Esophagus muscularis mucosa (tissue), 4 donors: ENCODE measurements around the gene TENT5C. TPM values are rescaled to one million over a fixed set of nuclear protein-coding genes. Genes with fewer than 3 reads are reported as not detected.

Experiments
- DNase-seq: peaks from one replicate; pipeline ENCODE4 v3.0.0-alpha.2; 2017; ENCODE audit errors: extremely low spot score
- H3K27ac ChIP-seq, 4 donors: fragments of 200-600 bp; sonication (generic); replicated peaks in 1 of 4; 1 replicate in 3 of 4; 2 replicates in 1 of 4; pipeline ENCODE4 v1.5.1; 2016 to 2019; ENCODE audit warnings: mild to moderate bottlenecking in 1 of 4
- H3K27me3 ChIP-seq, 4 donors: fragments of 200-600 bp; sonication (generic); one replicate each; pipeline versions ENCODE4 v1.5.1 to v1.6.0; 2016 to 2019
- H3K36me3 ChIP-seq, 4 donors: fragments of 200-600 bp; sonication (generic); one replicate each; pipeline ENCODE4 v1.5.1; 2016 to 2019
- H3K4me1 ChIP-seq, 4 donors: fragments of 200-600 bp; sonication (generic); one replicate each; pipeline ENCODE4 v1.5.1; 2016 to 2019
- H3K4me3 ChIP-seq, 4 donors: fragments of 200-600 bp; sonication (generic); 1 replicate in 2 of 4; 2 replicates in 2 of 4; pipeline ENCODE4 v1.5.1; 2016 to 2019; ENCODE audit warnings: mild to moderate bottlenecking in 4 of 4, moderate library complexity in 1 of 4
- H3K9me3 ChIP-seq, 4 donors: fragments of 200-600 bp; sonication (generic); 1 replicate in 3 of 4; 2 replicates in 1 of 4; pipeline ENCODE4 v1.5.1; 2016 to 2019
- EP300 ChIP-seq: sonication (generic); formaldehyde crosslinking; IDR thresholded peaks from one replicate; pipeline ENCODE4 v1.6.1; 2017; ENCODE audit warnings: antibody characterized with exemption
- POLR2A ChIP-seq: fragments of 450-650 bp; IDR thresholded peaks from one replicate; pipeline ENCODE4 v1.6.1; 2017; ENCODE audit warnings: antibody characterized with exemption, moderate library complexity, mild to moderate bottlenecking, low read depth
- POLR2AphosphoS5 ChIP-seq, 2 donors: sonication (generic); formaldehyde crosslinking; IDR thresholded peaks; one replicate each; pipeline ENCODE4 v1.6.1; 2017; ENCODE audit warnings: antibody characterized with exemption in 2 of 2
- WGBS: methylation state at CpG from one replicate; pipeline ENCODE4 v1.1.5; 2018; 5-methylcytosine and 5-hydroxymethylcytosine counted together
- intact Hi-C: fragments of 100-400 bp; cut with DNase I; formaldehyde crosslinking; loops from one replicate; pipeline ENCODE4 v1.15.1; 2023
- total RNA-seq, 4 donors: library from RNA; depleted of rRNA; stranded (reverse); fragments of >200 nt; gene quantifications; one replicate each; pipeline versions ENCODE4 v1.1.0 to v1.2.1, GENCODE V29; 2016
- TF ChIP-seq, protein P1 (sequence below), 3 experiments: fragments of 200-600 bp in 2 of 3; fragments of 450-650 bp in 1 of 3; sonication (generic) in 2 of 3; IDR thresholded peaks; one replicate each; pipeline ENCODE4 v1.5.1; 2017 to 2019; ENCODE audit warnings: antibody characterized with exemption in 3 of 3, mild to moderate bottlenecking in 2 of 3, moderate library complexity in 1 of 3

Gene TENT5C
- total RNA-seq, 4 donors from 2014 or later, result 0.92 to 6.8 (median 2.5) TPM

DNA sequence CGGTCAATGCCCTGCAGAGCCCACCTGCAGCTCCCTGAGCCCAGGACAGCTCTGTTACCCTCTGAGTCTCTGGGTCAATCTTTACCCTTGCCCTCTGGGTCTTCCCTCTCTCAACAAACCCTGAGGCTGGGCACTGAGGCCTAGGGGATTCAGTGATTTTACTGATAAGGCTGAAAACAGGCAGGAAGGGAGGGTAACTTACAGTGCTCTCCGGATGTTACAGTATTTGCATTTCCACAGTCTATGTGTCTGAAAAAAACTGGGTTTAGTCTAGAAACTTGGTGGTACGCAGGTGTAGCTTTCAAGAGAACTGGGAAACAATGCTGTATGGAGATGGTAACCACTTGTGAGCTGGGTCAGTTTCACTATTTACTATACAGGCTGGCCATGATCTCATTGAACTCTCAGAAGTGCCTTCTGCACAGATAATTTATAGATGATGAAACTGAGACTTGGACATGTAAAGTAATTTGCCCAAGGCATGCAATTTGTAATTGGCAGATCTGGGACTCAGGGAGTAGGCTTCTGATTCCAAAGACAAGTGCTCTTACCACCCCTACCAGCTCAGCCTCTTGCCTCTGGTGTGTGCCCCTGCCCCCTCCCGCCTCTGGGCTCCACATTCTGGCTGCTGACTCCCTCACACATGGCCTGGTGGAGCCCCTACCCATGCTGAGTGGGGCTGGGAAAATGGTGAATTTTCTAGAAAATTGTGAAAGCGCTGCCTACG is 48.8 kb downstream of the TENT5C start:
- Histone ChIP-seq H3K27ac (no peak overlapping the region), H3K4me3 (no peak overlapping the region), H3K4me1 (peaks cover 0 to 5% (median 1%) of the 10 kb centered on the region in 4 donors), H3K9me3 (no peaks in the 10 kb centered on the region), H3K27me3 (no peaks in the 10 kb centered on the region), H3K36me3 (no peaks in the 10 kb centered on the region)
- TF ChIP-seq POLR2A, result no peak
- no peak for TF ChIP-seq POLR2AphosphoS5 (IDR thresholded peaks at IDR 0.05)
- TF ChIP-seq, protein P1, sequence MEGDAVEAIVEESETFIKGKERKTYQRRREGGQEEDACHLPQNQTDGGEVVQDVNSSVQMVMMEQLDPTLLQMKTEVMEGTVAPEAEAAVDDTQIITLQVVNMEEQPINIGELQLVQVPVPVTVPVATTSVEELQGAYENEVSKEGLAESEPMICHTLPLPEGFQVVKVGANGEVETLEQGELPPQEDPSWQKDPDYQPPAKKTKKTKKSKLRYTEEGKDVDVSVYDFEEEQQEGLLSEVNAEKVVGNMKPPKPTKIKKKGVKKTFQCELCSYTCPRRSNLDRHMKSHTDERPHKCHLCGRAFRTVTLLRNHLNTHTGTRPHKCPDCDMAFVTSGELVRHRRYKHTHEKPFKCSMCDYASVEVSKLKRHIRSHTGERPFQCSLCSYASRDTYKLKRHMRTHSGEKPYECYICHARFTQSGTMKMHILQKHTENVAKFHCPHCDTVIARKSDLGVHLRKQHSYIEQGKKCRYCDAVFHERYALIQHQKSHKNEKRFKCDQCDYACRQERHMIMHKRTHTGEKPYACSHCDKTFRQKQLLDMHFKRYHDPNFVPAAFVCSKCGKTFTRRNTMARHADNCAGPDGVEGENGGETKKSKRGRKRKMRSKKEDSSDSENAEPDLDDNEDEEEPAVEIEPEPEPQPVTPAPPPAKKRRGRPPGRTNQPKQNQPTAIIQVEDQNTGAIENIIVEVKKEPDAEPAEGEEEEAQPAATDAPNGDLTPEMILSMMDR (IDR thresholded peaks at IDR 0.05), result no peak
- no peak for TF ChIP-seq EP300
- WGBS, result 79% methylated on average over 6 of the region's 6 CpGs
- intact Hi-C loops, result no loop called here
- no peak for DNase-seq

DNA sequence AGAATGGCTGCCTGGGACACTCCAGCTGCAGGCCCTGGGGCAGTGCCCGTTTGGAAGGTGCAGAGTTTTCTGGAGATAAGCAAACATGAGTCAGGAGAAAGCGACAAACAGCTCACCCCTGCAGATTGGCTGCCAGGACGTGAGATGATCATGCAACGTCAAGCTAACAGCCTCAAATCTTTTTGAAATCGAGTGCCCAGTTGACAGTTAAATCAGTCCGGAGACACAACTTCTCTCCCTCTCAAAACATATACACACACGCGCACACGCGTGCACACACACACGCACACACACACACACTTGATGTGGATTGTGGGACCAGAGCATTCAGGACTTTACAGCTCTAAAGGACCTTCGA is 49.4 kb downstream of the TENT5C start:
- Histone ChIP-seq H3K4me3 (no peak overlapping the region), H3K4me1 (peaks cover 0 to 5% (median 1%) of the 10 kb centered on the region in 4 donors), H3K9me3 (no peaks in the 10 kb centered on the region), H3K27ac (no peak overlapping the region), H3K36me3 (no peaks in the 10 kb centered on the region), H3K27me3 (no peaks in the 10 kb centered on the region)
- 90% methylated on average over 12 of the region's 12 CpGs for WGBS
- TF ChIP-seq POLR2AphosphoS5 (IDR thresholded peaks at IDR 0.05), result no peak
- TF ChIP-seq, protein P1 (IDR thresholded peaks at IDR 0.05), result no peak
- TF ChIP-seq EP300, result no peak
- no peak for TF ChIP-seq POLR2A
- intact Hi-C loops, result no loop called here
- no peak for DNase-seq

DNA sequence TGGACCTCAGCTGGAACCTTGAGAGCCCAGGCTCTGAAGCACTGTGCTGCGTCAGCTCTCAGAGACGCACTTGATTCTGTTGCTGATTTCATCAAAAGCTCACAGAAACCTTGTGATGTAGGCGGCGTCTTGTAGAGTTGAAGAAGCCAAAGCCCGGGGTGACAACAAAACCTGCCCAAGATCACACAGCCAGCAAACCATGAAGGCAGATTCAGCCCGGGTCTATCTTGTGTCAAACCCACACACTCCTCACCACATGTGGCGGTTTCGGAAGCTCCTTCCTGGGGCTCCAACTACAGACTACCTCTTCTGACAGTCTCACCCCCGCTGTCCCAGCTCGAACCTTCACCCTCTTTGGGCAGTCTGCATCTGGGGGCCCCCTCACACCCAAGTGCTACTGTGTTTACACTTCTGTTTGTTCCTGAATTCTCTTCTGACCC is 50.4 kb downstream of the TENT5C start:
- 85% methylated on average over 10 of the region's 10 CpGs for WGBS
- no peak for TF ChIP-seq POLR2AphosphoS5 (IDR thresholded peaks at IDR 0.05)
- TF ChIP-seq, protein P1 (IDR thresholded peaks at IDR 0.05), result no peak
- no peak for TF ChIP-seq EP300
- no peak for TF ChIP-seq POLR2A
- Histone ChIP-seq H3K4me1 (peaks cover 0 to 5% (median 1%) of the 10 kb centered on the region in 4 donors), H3K27me3 (no peaks in the 10 kb centered on the region), H3K4me3 (no peak overlapping the region), H3K36me3 (no peaks in the 10 kb centered on the region), H3K27ac (no peak overlapping the region), H3K9me3 (no peaks in the 10 kb centered on the region)
- DNase-seq, result no peak
- intact Hi-C loops, result no loop called here

DNA sequence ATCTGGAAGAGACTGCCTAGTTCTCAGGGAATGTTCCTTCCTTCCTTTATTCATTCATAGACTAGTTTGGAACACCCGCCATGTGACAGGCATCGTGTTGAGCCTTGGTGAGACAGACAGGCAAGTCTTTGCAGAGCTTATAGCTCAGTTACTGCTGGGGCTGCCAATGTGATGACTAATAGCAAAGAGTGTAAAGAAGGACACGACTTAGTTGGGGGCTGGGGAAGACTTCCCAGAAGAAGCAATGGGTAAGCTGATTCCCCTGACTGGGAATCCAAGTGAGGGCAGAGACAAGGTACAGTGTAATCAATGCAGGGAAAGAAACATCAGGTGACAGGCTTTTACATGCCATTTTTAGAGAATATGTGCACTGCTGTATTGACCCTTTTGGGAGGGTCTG is 51.2 kb downstream of the TENT5C start:
- Histone ChIP-seq H3K4me3 (no peak overlapping the region), H3K27me3 (no peaks in the 10 kb centered on the region), H3K36me3 (no peaks in the 10 kb centered on the region), H3K9me3 (no peaks in the 10 kb centered on the region), H3K27ac (no peak overlapping the region), H3K4me1 (peaks cover 0 to 5% (median 1%) of the 10 kb centered on the region in 4 donors)
- intact Hi-C loops, result no loop called here
- TF ChIP-seq EP300 (no peak), POLR2AphosphoS5 (IDR thresholded peaks at IDR 0.05) (no peak), POLR2A (no peak)
- TF ChIP-seq, protein P1 (IDR thresholded peaks at IDR 0.05), result no peak
- DNase-seq, result no peak
- WGBS, result 49% methylated on average over 3 of the region's 3 CpGs
